ENCODE results near the gene SPA17. TPM values are rescaled to one million over a fixed set of nuclear protein-coding genes. Genes with fewer than 3 reads are reported as not detected.

Gene SPA17
- total RNA-seq, 1 experiment from 2014 or later = 3.8 TPM

GRCh38 chr11:124699547-124699946 is 25.8 kb downstream of the SPA17 start:
- no peak for DNase-seq (ENCODE audit: low spot score)
- H3K9me3 Mint-ChIP-seq = peaks cover 21% of the 10 kb centered on the region
- no peak overlapping the region for H3K27ac Mint-ChIP-seq
- peaks cover 14% of the 10 kb centered on the region for H3K4me1 Mint-ChIP-seq
- ChIA-PET CTCF (interaction anchor here (1.6 kb wide), 1 partner anchor 47 kb away, joined by 9 read pairs; no protein-coding TSS in a partner anchor), POLR2A (no interaction called here)
- peaks cover 18% of the 10 kb centered on the region for H3K27me3 Mint-ChIP-seq (ENCODE audit: low read depth)
- TF ChIP-seq ETV6 (CRISPR knock-in tag; IDR thresholded peaks at IDR 0.05) (no peak), MLX (CRISPR knock-in tag; IDR thresholded peaks at IDR 0.05) (no peak), NFYB (CRISPR knock-in tag; conservative IDR thresholded peaks at IDR 0.05; ENCODE audit: low read depth) (no peak), ERG (CRISPR knock-in tag; IDR thresholded peaks at IDR 0.05) (no peak), ZSCAN18 (CRISPR knock-in tag; IDR thresholded peaks at IDR 0.05) (no peak), NFE2L1 (CRISPR knock-in tag; IDR thresholded peaks at IDR 0.05) (no peak), ZNF532 (CRISPR knock-in tag; IDR thresholded peaks at IDR 0.05; ENCODE audit: borderline replicate concordance) (no peak), CDX4 (CRISPR knock-in tag; IDR thresholded peaks at IDR 0.05; ENCODE audit: borderline replicate concordance) (no peak), MYBL2 (CRISPR knock-in tag; IDR thresholded peaks at IDR 0.05) (no peak), ZNF232 (CRISPR knock-in tag; IDR thresholded peaks at IDR 0.05) (no peak), FOXP4 (CRISPR knock-in tag; IDR thresholded peaks at IDR 0.05) (no peak), NR1H2 (CRISPR knock-in tag; IDR thresholded peaks at IDR 0.05) (no peak), ZNF138 (CRISPR knock-in tag; conservative IDR thresholded peaks at IDR 0.05) (no peak)
- TF ChIP-seq, protein P1, sequence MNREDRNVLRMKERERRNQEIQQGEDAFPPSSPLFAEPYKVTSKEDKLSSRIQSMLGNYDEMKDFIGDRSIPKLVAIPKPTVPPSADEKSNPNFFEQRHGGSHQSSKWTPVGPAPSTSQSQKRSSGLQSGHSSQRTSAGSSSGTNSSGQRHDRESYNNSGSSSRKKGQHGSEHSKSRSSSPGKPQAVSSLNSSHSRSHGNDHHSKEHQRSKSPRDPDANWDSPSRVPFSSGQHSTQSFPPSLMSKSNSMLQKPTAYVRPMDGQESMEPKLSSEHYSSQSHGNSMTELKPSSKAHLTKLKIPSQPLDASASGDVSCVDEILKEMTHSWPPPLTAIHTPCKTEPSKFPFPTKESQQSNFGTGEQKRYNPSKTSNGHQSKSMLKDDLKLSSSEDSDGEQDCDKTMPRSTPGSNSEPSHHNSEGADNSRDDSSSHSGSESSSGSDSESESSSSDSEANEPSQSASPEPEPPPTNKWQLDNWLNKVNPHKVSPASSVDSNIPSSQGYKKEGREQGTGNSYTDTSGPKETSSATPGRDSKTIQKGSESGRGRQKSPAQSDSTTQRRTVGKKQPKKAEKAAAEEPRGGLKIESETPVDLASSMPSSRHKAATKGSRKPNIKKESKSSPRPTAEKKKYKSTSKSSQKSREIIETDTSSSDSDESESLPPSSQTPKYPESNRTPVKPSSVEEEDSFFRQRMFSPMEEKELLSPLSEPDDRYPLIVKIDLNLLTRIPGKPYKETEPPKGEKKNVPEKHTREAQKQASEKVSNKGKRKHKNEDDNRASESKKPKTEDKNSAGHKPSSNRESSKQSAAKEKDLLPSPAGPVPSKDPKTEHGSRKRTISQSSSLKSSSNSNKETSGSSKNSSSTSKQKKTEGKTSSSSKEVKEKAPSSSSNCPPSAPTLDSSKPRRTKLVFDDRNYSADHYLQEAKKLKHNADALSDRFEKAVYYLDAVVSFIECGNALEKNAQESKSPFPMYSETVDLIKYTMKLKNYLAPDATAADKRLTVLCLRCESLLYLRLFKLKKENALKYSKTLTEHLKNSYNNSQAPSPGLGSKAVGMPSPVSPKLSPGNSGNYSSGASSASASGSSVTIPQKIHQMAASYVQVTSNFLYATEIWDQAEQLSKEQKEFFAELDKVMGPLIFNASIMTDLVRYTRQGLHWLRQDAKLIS (CRISPR knock-in tag; IDR thresholded peaks at IDR 0.05; ENCODE audit: borderline replicate concordance) = no peak
- TF ChIP-seq, protein P2, sequence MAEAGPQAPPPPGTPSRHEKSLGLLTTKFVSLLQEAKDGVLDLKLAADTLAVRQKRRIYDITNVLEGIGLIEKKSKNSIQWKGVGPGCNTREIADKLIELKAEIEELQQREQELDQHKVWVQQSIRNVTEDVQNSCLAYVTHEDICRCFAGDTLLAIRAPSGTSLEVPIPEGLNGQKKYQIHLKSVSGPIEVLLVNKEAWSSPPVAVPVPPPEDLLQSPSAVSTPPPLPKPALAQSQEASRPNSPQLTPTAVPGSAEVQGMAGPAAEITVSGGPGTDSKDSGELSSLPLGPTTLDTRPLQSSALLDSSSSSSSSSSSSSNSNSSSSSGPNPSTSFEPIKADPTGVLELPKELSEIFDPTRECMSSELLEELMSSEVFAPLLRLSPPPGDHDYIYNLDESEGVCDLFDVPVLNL (CRISPR knock-in tag; IDR thresholded peaks at IDR 0.05; ENCODE audit: borderline replicate concordance, low read depth) = no peak
- TF ChIP-seq, protein P3, sequence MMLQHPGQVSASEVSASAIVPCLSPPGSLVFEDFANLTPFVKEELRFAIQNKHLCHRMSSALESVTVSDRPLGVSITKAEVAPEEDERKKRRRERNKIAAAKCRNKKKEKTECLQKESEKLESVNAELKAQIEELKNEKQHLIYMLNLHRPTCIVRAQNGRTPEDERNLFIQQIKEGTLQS (CRISPR knock-in tag; conservative IDR thresholded peaks at IDR 0.05) = no peak
- H3K36me3 Mint-ChIP-seq = 0 out of 2 replicates have a peak, but pooled peaks cover 5% of the 10 kb centered on the region
- no peak overlapping the region for H3K4me3 Mint-ChIP-seq
- no peak for ATAC-seq

All from WTC11 (cell line).